SK-N-SH treated with all-trans-retinoic acid at 6 μM for 48 hours (cell line): ENCODE measurements around the gene TNS3.

ENCODE experiments used
- ATAC-seq: fragments of 200-7000 bp; cut with Tn5 transposase; 3 replicates; pipeline ENCODE4 v1.9.1; 2020; ENCODE audit warnings: mild to moderate bottlenecking, moderate library complexity
- ARNTL ChIP-seq: fragments of 450-650 bp; formaldehyde crosslinking; IDR thresholded peaks from 2 replicates; pipeline ENCODE4 v1.5.0; 2020; ENCODE audit warnings: low read depth, mild to moderate bottlenecking, moderate library complexity, borderline replicate concordance
- BACH2 ChIP-seq: fragments of 250-450 bp; sonication (Bioruptor Pico); IDR thresholded peaks from 2 replicates; pipeline ENCODE4 v1.9.0; 2021; ENCODE audit warnings: mild to moderate bottlenecking, borderline replicate concordance
- CREB5 ChIP-seq: fragments of 250-450 bp; sonication (Bioruptor Pico); IDR thresholded peaks from 2 replicates; pipeline ENCODE4 v1.5.1; 2020; ENCODE audit warnings: low read depth, mild to moderate bottlenecking, moderate library complexity
- CSDC2 ChIP-seq: fragments of 250-450 bp; sonication (Bioruptor Pico); IDR thresholded peaks from 2 replicates; pipeline ENCODE4 v1.5.0; 2020; ENCODE audit warnings: mild to moderate bottlenecking, moderate library complexity
- CSRNP3 ChIP-seq: fragments of 250-450 bp; sonication (Bioruptor Pico); IDR thresholded peaks from 2 replicates; pipeline ENCODE4 v1.5.1; 2021; ENCODE audit warnings: mild to moderate bottlenecking, moderate library complexity
- ESRRG ChIP-seq: fragments of 250-450 bp; sonication (Bioruptor Pico); IDR thresholded peaks from 2 replicates; pipeline ENCODE4 v1.6.1; 2021; ENCODE audit warnings: mild to moderate bottlenecking
- GLIS3 ChIP-seq: fragments of 250-450 bp; sonication (Bioruptor Pico); IDR thresholded peaks from 2 replicates; pipeline ENCODE4 v1.5.0; 2020; ENCODE audit warnings: mild to moderate bottlenecking, moderate library complexity
- ISL1 ChIP-seq: fragments of 250-450 bp; sonication (Bioruptor Pico); IDR thresholded peaks from 2 replicates; pipeline ENCODE4 v2.1.2; 2022; ENCODE audit warnings: mild to moderate bottlenecking, moderate library complexity
- OSR1 ChIP-seq: fragments of 250-450 bp; sonication (Bioruptor Pico); IDR thresholded peaks from 2 replicates; pipeline ENCODE4 v1.8.0; 2022; ENCODE audit warnings: moderate library complexity, mild to moderate bottlenecking, inconsistent platforms
- PATZ1 ChIP-seq: fragments of 250-450 bp; sonication (Bioruptor Pico); IDR thresholded peaks from 2 replicates; pipeline ENCODE4 v1.8.0; 2020; ENCODE audit warnings: mild to moderate bottlenecking, moderate library complexity, borderline replicate concordance
- PPARA ChIP-seq: fragments of 250-450 bp; sonication (Bioruptor Pico); IDR thresholded peaks from 2 replicates; pipeline ENCODE4 v1.5.0; 2020; ENCODE audit warnings: mild to moderate bottlenecking, borderline replicate concordance
- RARB ChIP-seq: fragments of 250-450 bp; sonication (Bioruptor Pico); IDR thresholded peaks from 2 replicates; pipeline ENCODE4 v1.8.0; 2021; ENCODE audit warnings: mild to moderate bottlenecking, moderate library complexity
- SNAI2 ChIP-seq: fragments of 250-450 bp; sonication (Bioruptor Pico); IDR thresholded peaks from 2 replicates; pipeline ENCODE4 v1.5.0; 2020; ENCODE audit warnings: mild to moderate bottlenecking, moderate library complexity
- TCF4 ChIP-seq: fragments of 250-450 bp; sonication (Bioruptor Pico); IDR thresholded peaks from 2 replicates; pipeline ENCODE4 v1.8.0; 2021; ENCODE audit warnings: mild to moderate bottlenecking, moderate library complexity, borderline replicate concordance
- TOX ChIP-seq: fragments of 250-450 bp; sonication (Bioruptor Pico); IDR thresholded peaks from 2 replicates; pipeline ENCODE4 v1.8.0; 2021; ENCODE audit warnings: mild to moderate bottlenecking, moderate library complexity, borderline replicate concordance
- ZC3H10 ChIP-seq: fragments of 250-450 bp; sonication (Bioruptor Pico); IDR thresholded peaks from 2 replicates; pipeline ENCODE4 v1.5.1; 2021; ENCODE audit warnings: mild to moderate bottlenecking, moderate library complexity
- ZFP3 ChIP-seq: fragments of 250-450 bp; sonication (Bioruptor Pico); IDR thresholded peaks from 2 replicates; pipeline ENCODE4 v1.5.0; 2020; ENCODE audit warnings: mild to moderate bottlenecking, moderate library complexity
- ZFP30 ChIP-seq: fragments of 450-650 bp; formaldehyde crosslinking; IDR thresholded peaks from 2 replicates; pipeline ENCODE4 v1.5.0; 2022; ENCODE audit warnings: mild to moderate bottlenecking, moderate library complexity
- ZNF565 ChIP-seq: fragments of 450-650 bp; formaldehyde crosslinking; conservative IDR thresholded peaks from 2 replicates; pipeline ENCODE4 v1.5.0; 2020; ENCODE audit warnings: low read depth, mild to moderate bottlenecking, moderate library complexity
- ZNF70 ChIP-seq: fragments of 450-650 bp; formaldehyde crosslinking; IDR thresholded peaks from 2 replicates; pipeline ENCODE4 v1.5.0; 2020; ENCODE audit warnings: mild to moderate bottlenecking, moderate library complexity
- ZNF8 ChIP-seq: fragments of 450-650 bp; formaldehyde crosslinking; IDR thresholded peaks from 2 replicates; pipeline ENCODE4 v1.5.0; 2020; ENCODE audit warnings: mild to moderate bottlenecking, moderate library complexity
- TF ChIP-seq, protein P1 (sequence below): fragments of 250-450 bp; sonication (Bioruptor Pico); IDR thresholded peaks from 2 replicates; pipeline ENCODE4 v1.8.0; 2021; ENCODE audit warnings: low read depth, mild to moderate bottlenecking, moderate library complexity, borderline replicate concordance
- TF ChIP-seq, protein P2 (sequence below): fragments of 250-450 bp; sonication (Bioruptor Pico); IDR thresholded peaks from 2 replicates; pipeline ENCODE4 v1.5.0; 2020; ENCODE audit warnings: mild to moderate bottlenecking, moderate library complexity

TNS3 gene

DNA sequence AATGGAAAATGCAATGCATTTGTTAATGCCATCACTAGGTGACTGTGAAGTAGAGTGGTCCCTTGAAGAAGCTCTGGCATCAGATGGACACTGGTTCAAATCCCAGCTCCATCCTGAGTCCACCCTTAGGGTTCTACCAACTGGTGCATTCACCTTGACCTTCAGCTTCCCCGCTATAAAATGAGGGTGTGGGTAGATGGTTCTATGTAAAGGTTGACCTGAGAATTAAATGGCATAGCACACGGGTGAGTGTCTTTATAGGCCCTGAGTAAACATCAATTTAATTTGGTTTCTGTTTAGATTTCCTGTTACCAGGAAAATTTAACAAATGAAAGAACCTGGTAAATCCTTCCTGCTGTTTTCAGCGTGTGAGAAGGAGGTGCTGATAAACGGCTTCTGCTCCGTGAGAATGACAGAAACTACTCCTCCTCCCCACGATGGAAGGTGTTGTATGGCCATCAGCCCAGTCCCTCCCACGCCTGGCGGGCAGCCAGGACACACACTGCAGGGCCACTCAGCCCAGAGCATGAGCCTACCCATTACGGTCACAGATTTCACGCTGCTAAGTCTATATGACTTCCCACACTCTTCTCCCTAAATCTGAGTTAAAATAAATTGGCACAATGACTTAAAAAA lies 210.1 kb downstream of the TNS3 start (continued):
- TF ChIP-seq CSRNP3 (CRISPR knock-in tag) (no peak), ESRRG (CRISPR knock-in tag) (no peak), TOX (no peak), ZNF565 (CRISPR knock-in tag) (no peak), ZC3H10 (CRISPR knock-in tag) (no peak), ZFP3 (no peak), TCF4 (CRISPR knock-in tag) (no peak), BACH2 (no peak), ARNTL (CRISPR knock-in tag) (no peak), RARB (CRISPR knock-in tag) (no peak)

GRCh38 chr7:47371317-47371716 lies 210.6 kb downstream of the TNS3 start:
- TF ChIP-seq CSDC2 (CRISPR knock-in tag), result no peak
- TF ChIP-seq BACH2, result no peak
- no peak for TF ChIP-seq PATZ1 (CRISPR knock-in tag)
- no peak for TF ChIP-seq OSR1
- TF ChIP-seq TCF4 (CRISPR knock-in tag), result no peak
- TF ChIP-seq ESRRG (CRISPR knock-in tag), result no peak
- no peak for TF ChIP-seq CSRNP3 (CRISPR knock-in tag)
- no peak for TF ChIP-seq CREB5
- no peak for TF ChIP-seq ZFP3
- TF ChIP-seq PPARA (CRISPR knock-in tag), result no peak
- no peak for TF ChIP-seq ZNF70
- no peak for TF ChIP-seq ZNF565 (CRISPR knock-in tag)
- TF ChIP-seq GLIS3, result no peak
- TF ChIP-seq ISL1 (CRISPR knock-in tag), result no peak
- TF ChIP-seq TOX, result no peak
- no peak for TF ChIP-seq RARB (CRISPR knock-in tag)
- no peak for TF ChIP-seq ZFP30 (CRISPR knock-in tag)
- no peak for TF ChIP-seq SNAI2 (CRISPR knock-in tag)
- TF ChIP-seq, protein P1, sequence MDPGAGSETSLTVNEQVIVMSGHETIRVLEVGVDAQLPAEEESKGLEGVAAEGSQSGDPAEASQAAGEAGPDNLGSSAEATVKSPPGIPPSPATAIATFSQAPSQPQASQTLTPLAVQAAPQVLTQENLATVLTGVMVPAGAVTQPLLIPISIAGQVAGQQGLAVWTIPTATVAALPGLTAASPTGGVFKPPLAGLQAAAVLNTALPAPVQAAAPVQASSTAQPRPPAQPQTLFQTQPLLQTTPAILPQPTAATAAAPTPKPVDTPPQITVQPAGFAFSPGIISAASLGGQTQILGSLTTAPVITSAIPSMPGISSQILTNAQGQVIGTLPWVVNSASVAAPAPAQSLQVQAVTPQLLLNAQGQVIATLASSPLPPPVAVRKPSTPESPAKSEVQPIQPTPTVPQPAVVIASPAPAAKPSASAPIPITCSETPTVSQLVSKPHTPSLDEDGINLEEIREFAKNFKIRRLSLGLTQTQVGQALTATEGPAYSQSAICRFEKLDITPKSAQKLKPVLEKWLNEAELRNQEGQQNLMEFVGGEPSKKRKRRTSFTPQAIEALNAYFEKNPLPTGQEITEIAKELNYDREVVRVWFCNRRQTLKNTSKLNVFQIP (CRISPR knock-in tag), result no peak
- TF ChIP-seq ZNF8 (CRISPR knock-in tag), result no peak
- no peak for ATAC-seq

GRCh38 chr7:47370461-47371042 lies 211.4 kb downstream of the TNS3 start:
- no peak for ATAC-seq
- TF ChIP-seq TCF4 (CRISPR knock-in tag) (no peak), CSDC2 (CRISPR knock-in tag) (no peak), ZFP30 (CRISPR knock-in tag) (no peak), CREB5 (no peak), ZFP3 (no peak), GLIS3 (no peak), PPARA (CRISPR knock-in tag) (no peak), ZC3H10 (CRISPR knock-in tag) (no peak), ZNF565 (CRISPR knock-in tag) (no peak), BACH2 (no peak), RARB (CRISPR knock-in tag) (no peak)
- TF ChIP-seq, protein P1 (CRISPR knock-in tag), result no peak
- TF ChIP-seq, protein P2, sequence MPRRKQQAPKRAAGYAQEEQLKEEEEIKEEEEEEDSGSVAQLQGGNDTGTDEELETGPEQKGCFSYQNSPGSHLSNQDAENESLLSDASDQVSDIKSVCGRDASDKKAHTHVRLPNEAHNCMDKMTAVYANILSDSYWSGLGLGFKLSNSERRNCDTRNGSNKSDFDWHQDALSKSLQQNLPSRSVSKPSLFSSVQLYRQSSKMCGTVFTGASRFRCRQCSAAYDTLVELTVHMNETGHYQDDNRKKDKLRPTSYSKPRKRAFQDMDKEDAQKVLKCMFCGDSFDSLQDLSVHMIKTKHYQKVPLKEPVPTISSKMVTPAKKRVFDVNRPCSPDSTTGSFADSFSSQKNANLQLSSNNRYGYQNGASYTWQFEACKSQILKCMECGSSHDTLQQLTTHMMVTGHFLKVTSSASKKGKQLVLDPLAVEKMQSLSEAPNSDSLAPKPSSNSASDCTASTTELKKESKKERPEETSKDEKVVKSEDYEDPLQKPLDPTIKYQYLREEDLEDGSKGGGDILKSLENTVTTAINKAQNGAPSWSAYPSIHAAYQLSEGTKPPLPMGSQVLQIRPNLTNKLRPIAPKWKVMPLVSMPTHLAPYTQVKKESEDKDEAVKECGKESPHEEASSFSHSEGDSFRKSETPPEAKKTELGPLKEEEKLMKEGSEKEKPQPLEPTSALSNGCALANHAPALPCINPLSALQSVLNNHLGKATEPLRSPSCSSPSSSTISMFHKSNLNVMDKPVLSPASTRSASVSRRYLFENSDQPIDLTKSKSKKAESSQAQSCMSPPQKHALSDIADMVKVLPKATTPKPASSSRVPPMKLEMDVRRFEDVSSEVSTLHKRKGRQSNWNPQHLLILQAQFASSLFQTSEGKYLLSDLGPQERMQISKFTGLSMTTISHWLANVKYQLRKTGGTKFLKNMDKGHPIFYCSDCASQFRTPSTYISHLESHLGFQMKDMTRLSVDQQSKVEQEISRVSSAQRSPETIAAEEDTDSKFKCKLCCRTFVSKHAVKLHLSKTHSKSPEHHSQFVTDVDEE, result no peak
